ENCODE measurements around the gene NPAS2. TPM values are rescaled to one million over a fixed set of nuclear protein-coding genes. Genes with fewer than 3 reads are reported as not detected.

The NPAS2 gene
- total RNA-seq, 1 donor from 2014 or later = 72.6 TPM

DNA sequence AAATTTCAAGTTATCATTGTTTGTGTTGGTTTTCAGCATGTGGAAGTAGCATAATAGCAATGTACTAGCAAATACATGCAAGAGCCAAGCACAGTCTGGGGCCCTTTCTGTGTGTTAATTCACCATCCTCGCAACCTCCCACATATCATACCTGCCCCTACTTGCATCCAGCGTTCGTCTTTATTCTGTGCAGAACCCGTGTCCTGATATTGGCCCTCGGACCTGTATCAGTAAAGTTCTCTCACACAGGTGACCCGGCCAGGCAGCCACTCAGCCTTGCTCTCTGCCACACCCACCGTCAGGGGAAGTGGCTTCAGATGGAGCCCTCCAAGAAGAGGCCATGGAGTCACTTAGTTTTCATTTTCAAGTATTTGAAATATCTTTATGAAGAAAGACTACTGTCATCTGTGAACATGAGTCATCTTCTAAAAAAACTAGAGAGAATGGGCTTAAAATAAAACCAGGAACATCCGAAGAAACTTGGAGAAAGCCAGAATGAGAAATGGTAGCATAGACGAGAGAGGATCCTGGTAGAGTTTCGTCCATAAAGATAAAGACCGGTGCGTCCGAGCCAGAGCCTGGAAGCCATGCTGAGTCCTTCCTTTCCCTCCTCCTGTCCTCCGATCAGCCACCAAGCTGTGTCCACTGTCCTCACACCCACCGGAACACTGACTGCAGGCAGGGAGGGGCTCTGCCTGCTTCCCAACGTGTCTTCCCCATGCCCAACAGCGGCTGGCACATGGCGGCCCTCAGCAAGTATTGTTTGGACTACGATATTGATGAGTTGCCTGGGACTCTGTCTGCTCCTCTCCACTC lies 124.9 kb downstream of the NPAS2 start:
- no peak for DNase-seq (ENCODE audit: low spot score in 2 of 2)
- Histone ChIP-seq H3K27me3 (no peaks in the 10 kb centered on the region), H3K4me3 (no peak overlapping the region), H3K9me3 (no peaks in the 10 kb centered on the region), H3K27ac (no peak overlapping the region), H3K4me1 (peaks cover 0 to 3% of the 10 kb centered on the region in 2 donors), H3K36me3 (peaks cover 0 to 10% of the 10 kb centered on the region in 2 donors)
- intact Hi-C loops (cut with DNase I) = no loop called here
- TF ChIP-seq, protein P1, sequence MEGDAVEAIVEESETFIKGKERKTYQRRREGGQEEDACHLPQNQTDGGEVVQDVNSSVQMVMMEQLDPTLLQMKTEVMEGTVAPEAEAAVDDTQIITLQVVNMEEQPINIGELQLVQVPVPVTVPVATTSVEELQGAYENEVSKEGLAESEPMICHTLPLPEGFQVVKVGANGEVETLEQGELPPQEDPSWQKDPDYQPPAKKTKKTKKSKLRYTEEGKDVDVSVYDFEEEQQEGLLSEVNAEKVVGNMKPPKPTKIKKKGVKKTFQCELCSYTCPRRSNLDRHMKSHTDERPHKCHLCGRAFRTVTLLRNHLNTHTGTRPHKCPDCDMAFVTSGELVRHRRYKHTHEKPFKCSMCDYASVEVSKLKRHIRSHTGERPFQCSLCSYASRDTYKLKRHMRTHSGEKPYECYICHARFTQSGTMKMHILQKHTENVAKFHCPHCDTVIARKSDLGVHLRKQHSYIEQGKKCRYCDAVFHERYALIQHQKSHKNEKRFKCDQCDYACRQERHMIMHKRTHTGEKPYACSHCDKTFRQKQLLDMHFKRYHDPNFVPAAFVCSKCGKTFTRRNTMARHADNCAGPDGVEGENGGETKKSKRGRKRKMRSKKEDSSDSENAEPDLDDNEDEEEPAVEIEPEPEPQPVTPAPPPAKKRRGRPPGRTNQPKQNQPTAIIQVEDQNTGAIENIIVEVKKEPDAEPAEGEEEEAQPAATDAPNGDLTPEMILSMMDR (IDR thresholded peaks at IDR 0.05) = no peak

DNA sequence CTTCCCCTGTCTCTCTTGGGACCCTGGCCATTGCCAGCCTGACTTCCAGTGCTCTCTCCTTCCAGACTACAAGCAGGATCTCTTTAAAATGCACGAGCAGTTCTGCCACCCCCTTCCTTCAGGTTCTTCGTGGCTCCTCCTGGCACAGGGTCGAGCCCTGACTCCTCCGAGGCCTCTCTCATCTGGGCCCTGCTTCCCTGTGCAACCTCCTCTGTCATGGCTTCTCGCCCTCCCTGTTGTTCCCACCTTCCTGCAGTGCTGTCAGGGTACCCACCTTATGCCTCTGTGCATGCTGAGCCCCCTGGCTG lies 125.4 kb downstream of the NPAS2 start:
- intact Hi-C loops (cut with DNase I) = no loop called here
- H3K27me3 ChIP-seq = no peaks in the 10 kb centered on the region
- H3K27ac ChIP-seq = no peak overlapping the region
- peaks cover 0 to 16% of the 10 kb centered on the region in 2 donors for H3K36me3 ChIP-seq
- peaks cover 0 to 3% of the 10 kb centered on the region in 2 donors for H3K4me1 ChIP-seq
- TF ChIP-seq, protein P1 (IDR thresholded peaks at IDR 0.05) = no peak
- no peak overlapping the region for H3K4me3 ChIP-seq
- H3K9me3 ChIP-seq = no peaks in the 10 kb centered on the region
- no peak for DNase-seq (ENCODE audit: low spot score in 2 of 2)

DNA sequence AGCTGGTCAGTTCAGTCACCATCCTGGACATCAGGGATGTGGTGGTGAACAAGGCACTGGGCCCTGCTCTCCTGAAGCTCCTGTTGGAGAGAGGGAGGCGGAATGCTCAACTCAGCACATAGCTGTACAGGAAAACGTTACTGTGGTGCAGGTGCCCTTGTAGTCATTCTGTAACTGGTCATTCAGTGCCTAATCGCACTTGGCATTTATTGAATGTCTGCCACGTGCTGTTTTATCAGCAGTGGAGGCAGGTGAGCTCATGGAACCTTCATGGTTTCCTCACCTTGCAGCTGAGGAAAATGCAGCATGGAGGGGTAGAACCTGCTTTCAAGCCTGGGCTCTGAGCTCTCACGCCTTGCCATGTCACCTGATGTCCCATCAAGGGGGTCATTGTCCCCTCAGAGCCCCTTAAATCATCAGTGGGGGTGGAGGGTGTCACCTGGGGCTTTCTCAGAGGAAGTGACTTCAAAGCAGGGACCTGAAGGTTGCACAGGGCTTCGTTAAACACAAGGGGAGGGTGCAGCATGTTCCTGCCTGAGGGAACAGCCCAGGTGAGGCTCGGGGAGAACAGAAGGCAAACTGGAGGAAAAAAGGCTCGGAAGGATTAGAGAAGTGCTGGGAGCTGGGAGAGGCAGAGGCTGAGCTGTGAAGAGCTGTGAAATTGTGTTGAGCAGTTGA lies 126.1 kb downstream of the NPAS2 start:
- H3K27me3 ChIP-seq = no peaks in the 10 kb centered on the region
- no peak overlapping the region for H3K4me3 ChIP-seq
- H3K4me1 ChIP-seq = peaks cover 0 to 2% of the 10 kb centered on the region in 2 donors
- H3K36me3 ChIP-seq = peaks cover 0 to 16% of the 10 kb centered on the region in 2 donors
- no peak for DNase-seq (ENCODE audit: low spot score in 2 of 2)
- no peak overlapping the region for H3K27ac ChIP-seq
- intact Hi-C loops (cut with DNase I) = no loop called here
- TF ChIP-seq, protein P1 (IDR thresholded peaks at IDR 0.05) = no peak
- H3K9me3 ChIP-seq = no peaks in the 10 kb centered on the region

DNA sequence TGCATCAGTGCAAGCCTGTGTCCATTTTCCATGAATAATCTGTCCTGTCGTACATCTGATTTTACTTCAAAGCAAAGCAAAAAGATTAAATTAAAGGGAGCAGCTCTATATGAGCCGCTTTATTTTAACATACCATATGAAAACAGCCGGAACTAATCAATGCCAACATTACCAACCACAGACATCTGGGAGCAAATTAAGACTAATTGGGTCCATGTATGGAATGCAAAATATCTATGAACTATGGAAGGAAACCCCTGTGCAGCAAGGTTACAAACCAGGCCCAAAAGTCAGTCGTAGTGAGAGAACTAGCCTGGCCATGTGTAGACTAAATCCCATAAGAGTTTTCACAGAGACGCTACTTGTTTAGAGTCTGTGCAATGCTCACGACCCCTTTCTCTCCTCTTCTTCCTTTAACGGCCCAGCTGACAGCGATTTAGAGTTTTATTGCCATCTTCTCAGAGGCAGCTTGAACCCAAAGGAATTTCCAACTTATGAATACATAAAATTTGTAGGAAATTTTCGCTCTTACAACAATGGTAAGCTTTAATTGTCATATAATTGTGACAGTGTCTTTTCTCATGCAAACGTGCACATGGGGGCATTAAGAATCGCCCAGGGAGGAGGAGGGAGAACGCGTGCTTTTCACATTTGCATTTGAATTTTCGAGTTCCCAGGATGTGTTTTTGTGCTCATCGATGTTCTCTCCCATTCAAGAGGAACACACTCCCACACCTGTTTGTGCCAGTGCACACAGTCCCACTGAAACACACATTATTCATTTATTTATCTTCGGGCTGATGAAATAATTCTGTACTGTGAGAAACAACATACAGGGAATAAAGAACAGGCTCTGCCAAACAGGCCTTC lies 129.2 kb downstream of the NPAS2 start:
- intact Hi-C loops (cut with DNase I) = no loop called here
- DNase-seq (ENCODE audit: low spot score in 2 of 2) = no peak
- Histone ChIP-seq H3K36me3 (peaks cover 0 to 16% of the 10 kb centered on the region in 2 donors), H3K27ac (no peak overlapping the region), H3K9me3 (no peaks in the 10 kb centered on the region), H3K4me1 (no peaks in the 10 kb centered on the region), H3K27me3 (no peaks in the 10 kb centered on the region), H3K4me3 (no peak overlapping the region)
- TF ChIP-seq, protein P1 (IDR thresholded peaks at IDR 0.05) = no peak

DNA sequence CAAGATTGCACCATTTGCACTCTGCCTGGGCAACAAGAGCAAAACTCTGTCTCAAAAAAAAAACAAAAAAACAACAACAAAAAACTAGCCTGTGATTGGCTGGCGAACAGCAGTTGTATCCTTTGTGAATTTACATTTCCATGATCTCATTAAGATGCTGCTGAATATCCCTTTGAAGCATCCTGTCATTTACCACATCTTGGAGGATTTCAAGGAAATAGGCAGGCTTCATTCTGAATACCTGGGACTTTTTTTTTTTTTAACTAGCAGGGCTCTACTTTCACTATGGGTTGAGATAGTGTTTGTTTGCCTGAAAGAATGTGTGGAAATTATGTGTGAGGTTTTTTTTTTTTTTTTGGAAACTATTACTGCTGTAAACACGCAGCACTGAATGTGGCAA lies 132.6 kb downstream of the NPAS2 start:
- Histone ChIP-seq H3K27ac (no peak overlapping the region), H3K36me3 (peaks cover 0 to 11% of the 10 kb centered on the region in 2 donors), H3K9me3 (no peaks in the 10 kb centered on the region), H3K27me3 (no peaks in the 10 kb centered on the region), H3K4me1 (no peaks in the 10 kb centered on the region), H3K4me3 (no peak overlapping the region)
- TF ChIP-seq, protein P1 (IDR thresholded peaks at IDR 0.05) = no peak
- intact Hi-C loops (cut with DNase I) = no loop called here
- no peak for DNase-seq (ENCODE audit: low spot score in 2 of 2)

Measured in ascending aorta (tissue), 2 donors.